IPS-18a (cell line): ENCODE data around the gene VPS33A.

ENCODE experiments used
- H3K27ac ChIP-seq: one replicate; pipeline ENCODE4 v1.5.1; 2013; ENCODE audit warnings: low read length
- H3K27me3 ChIP-seq: one replicate; pipeline ENCODE4 v1.6.1; 2013; ENCODE audit warnings: mild to moderate bottlenecking, low read length; ENCODE audit not compliant: control insufficient read depth, insufficient read depth
- H3K36me3 ChIP-seq: one replicate; pipeline ENCODE4 v1.6.1; 2013; ENCODE audit warnings: low read depth, low read length; ENCODE audit not compliant: control insufficient read depth
- H3K4me1 ChIP-seq: one replicate; pipeline ENCODE4 v1.6.1; 2013; ENCODE audit warnings: low read depth, low read length; ENCODE audit not compliant: control insufficient read depth
- H3K4me3 ChIP-seq: one replicate; pipeline ENCODE4 v1.5.1; 2013; ENCODE audit warnings: low read length
- H3K9ac ChIP-seq: one replicate; pipeline ENCODE4 v1.6.1; 2013; ENCODE audit warnings: mild to moderate bottlenecking, low read length, moderate library complexity
- H3K9me3 ChIP-seq: one replicate; pipeline ENCODE4 v1.6.1; 2013; ENCODE audit warnings: low read depth, low read length; ENCODE audit not compliant: control insufficient read depth

VPS33A gene

DNA sequence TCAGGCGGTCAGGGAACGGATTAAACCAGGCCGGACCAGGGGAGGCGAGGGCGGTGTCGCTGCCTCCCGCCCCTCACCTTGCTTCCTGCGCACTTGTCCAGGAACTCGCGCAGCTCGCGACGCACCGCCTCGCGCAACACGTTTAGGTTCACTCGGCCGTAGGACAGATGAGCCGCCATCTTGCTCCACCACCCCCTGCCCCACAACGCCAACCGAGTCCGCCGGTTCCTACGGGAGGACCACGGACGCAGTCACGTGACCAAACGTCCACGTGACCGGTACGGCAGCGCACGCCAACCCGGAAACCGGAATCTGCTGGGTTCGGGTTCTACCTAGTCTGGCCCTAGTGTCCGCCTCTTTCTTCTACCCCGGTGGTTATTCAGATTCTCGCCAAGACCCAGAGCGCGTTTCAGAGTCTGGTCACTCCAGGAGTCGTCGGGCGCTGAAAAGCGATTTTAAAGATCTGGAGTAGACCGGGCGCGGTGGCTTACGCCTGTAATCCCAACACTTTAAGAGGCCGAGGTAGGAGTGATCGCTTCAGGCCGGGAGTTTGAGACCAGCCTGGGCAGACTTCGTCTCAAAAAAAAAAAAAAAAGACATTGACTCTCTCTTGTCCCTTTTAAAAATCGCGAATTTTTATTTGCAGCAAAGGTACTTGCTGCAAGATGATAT is at the start of gene VPS33A:
Gene VPS33A, minus strand, starts transcription at position 265 of the 672 bp plus-strand sequence. Its CDS starts 86 bp downstream, at position 179.
- Histone ChIP-seq H3K27ac (no peak within 1 kb of the TSS), H3K9ac (peak within 1 kb of the TSS; percentile 91), H3K27me3 (no peaks in the 10 kb centered on the region), H3K4me1 (no peaks in the 10 kb centered on the region), H3K9me3 (no peaks in the 10 kb centered on the region), H3K36me3 (peaks cover 17% of the 10 kb centered on the region), H3K4me3 (peak within 1 kb of the TSS; percentile 94)

DNA sequence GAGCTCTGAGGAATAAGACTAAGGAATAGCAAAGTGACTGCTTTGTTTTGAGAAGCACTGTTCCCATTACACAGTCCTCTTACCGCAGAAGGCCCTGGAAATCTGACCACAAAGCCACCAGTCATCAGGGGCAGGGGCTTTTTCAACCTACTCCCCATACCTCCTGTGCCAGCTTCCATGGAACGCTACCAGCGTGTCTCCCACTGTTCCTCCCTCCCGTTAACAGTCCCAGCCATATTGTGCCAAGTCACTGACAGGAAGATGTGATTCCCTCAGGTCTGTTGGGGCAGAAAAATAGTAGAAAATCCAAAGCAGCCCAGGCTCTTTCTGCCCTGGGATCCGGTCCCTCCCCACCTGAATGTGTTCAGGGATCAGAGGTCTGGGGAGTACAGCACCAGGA is 46.6 kb upstream of the VPS33A start:
- H3K9ac ChIP-seq, result no peak overlapping the region
- H3K4me1 ChIP-seq, result no peaks in the 10 kb centered on the region
- no peak overlapping the region for H3K4me3 ChIP-seq

DNA sequence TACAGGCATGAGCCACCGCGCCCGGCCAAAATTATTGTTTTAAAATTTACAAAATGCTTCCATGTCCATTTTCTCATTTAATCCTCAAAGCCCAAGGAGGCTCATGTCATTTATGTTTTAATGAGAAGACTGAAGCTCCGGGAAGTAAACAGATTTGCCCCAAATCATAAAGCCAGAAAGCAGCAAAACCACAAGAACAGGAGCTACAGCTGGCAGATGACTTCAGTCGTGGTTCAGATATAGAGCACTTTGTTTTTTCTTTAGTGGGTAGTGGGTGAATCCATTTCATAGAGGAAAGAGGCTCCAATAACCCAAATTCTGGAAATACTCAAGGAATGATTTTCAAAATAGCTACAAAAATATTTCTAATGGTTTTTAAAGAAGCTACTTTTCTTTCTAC is 45.4 kb upstream of the VPS33A start:
- H3K27me3 ChIP-seq, result no peaks in the 10 kb centered on the region
- H3K4me1 ChIP-seq, result no peaks in the 10 kb centered on the region
- H3K36me3 ChIP-seq, result no peaks in the 10 kb centered on the region
- no peak overlapping the region for H3K9ac ChIP-seq
- no peaks in the 10 kb centered on the region for H3K9me3 ChIP-seq
- no peak overlapping the region for H3K27ac ChIP-seq
- no peak overlapping the region for H3K4me3 ChIP-seq

More for the DNA sequence above, 46.6 kb upstream of the VPS33A start:
- H3K27ac ChIP-seq, result no peak overlapping the region
- no peaks in the 10 kb centered on the region for H3K36me3 ChIP-seq
- no peaks in the 10 kb centered on the region for H3K27me3 ChIP-seq
- no peaks in the 10 kb centered on the region for H3K9me3 ChIP-seq

DNA sequence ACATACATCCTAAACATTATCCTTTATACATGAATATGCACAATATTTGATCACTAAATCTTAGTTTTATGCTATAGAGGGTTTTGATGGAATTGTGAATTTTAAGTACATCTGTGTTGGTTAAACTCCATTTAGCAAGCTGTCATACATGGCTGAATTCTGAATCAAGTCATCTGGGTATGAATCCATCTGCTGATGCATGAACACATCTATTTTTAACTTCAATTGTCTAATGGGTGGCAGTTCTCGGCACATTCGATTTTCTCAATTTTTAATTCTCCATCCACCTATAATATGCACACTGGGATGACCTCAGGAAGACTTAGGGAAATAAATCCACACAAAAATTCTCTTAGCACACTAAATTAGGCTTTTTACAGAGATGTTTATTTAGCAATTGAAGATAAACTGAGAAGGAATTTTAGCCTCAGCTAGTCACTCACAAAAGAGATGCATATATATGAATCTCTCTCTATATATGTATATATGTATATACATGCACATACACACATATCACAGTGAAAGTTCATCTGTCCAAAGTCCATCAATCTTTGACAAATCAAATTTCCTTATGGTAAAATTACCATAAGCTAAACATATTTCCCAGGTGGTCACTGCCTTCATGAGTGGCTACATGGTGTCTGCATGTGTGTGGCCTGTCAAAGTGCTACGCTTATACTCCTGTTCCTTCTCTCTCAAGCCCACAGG is 44.5 kb upstream of the VPS33A start:
- Histone ChIP-seq H3K27me3 (no peaks in the 10 kb centered on the region), H3K4me1 (no peaks in the 10 kb centered on the region), H3K9ac (no peak overlapping the region), H3K9me3 (no peaks in the 10 kb centered on the region), H3K27ac (no peak overlapping the region), H3K36me3 (no peaks in the 10 kb centered on the region), H3K4me3 (no peak overlapping the region)

DNA sequence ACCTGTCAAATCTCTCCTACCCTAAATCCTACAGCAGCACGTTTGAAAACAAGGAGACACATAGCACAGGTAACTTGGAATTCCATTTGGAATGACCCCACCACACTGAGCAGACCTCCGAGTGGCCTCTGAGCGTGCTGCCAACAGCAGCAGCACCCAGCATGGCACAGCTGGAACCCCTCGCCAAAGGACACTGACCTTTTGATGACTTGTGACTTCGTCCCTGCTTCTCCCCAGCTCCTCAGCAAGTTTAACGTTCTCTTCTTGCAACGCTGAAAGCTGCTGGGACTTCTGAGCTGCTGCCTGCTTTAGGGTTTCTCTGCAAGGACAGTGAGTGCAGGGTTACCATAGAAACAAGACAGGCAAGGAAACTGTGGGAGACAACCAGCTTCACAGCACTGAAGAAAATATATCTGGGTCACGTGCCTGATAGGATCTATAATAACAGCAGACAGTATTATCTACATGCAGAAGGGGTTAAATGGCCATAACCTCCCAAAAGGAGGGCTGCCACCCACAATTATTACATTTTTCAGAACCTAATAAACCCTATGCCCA is 43.3 kb upstream of the VPS33A start:
- no peaks in the 10 kb centered on the region for H3K4me1 ChIP-seq
- no peaks in the 10 kb centered on the region for H3K27me3 ChIP-seq
- no peak overlapping the region for H3K27ac ChIP-seq
- no peak overlapping the region for H3K9ac ChIP-seq
- no peaks in the 10 kb centered on the region for H3K36me3 ChIP-seq
- H3K9me3 ChIP-seq, result no peaks in the 10 kb centered on the region
- H3K4me3 ChIP-seq, result no peak overlapping the region

DNA sequence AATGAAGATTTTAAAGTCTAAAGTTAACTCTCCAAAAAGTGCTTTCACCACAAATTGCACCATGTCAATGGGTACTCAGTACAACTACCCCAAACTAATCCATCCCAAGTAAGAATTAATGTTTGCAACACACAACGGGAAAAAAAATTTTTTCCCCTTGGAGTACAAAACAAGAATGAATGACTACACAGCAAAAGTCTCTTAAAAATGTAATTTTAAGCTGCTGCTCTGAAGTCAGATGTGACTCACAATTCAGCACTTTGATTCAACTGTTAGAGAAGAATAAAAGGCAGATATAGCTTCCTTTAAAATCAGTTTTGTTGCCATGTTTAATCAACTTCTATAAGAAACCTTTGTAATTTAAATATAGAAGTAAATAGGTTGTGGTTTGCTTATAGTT is 42.5 kb upstream of the VPS33A start:
- H3K36me3 ChIP-seq, result no peaks in the 10 kb centered on the region
- H3K4me3 ChIP-seq, result no peak overlapping the region
- H3K4me1 ChIP-seq, result no peaks in the 10 kb centered on the region
- H3K9ac ChIP-seq, result no peak overlapping the region
- H3K27me3 ChIP-seq, result no peaks in the 10 kb centered on the region
- no peaks in the 10 kb centered on the region for H3K9me3 ChIP-seq
- H3K27ac ChIP-seq, result no peak overlapping the region

DNA sequence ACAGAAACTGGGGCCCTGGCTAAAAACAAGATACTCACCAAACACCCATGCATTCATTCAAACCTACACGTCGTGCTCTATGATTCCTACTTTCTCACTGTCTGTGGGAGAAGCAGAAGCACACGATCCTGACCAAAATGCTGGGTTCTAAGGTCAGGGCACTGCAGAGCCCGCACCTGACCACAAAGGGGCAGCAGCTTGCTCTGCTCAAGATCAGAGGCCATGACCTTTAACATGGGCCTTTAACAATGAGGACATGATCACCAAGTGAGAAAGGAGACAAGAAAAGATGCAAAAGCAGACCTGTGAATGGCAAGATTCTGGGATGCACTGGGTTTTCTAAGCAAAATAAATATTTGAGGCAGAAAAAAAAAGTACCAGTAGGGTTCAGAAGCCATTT is 40.1 kb upstream of the VPS33A start:
- peaks cover 2% of the 10 kb centered on the region for H3K36me3 ChIP-seq
- no peaks in the 10 kb centered on the region for H3K4me1 ChIP-seq
- H3K27ac ChIP-seq, result no peak overlapping the region
- H3K9me3 ChIP-seq, result no peaks in the 10 kb centered on the region
- H3K27me3 ChIP-seq, result no peaks in the 10 kb centered on the region
- H3K4me3 ChIP-seq, result no peak overlapping the region
- H3K9ac ChIP-seq, result no peak overlapping the region

DNA sequence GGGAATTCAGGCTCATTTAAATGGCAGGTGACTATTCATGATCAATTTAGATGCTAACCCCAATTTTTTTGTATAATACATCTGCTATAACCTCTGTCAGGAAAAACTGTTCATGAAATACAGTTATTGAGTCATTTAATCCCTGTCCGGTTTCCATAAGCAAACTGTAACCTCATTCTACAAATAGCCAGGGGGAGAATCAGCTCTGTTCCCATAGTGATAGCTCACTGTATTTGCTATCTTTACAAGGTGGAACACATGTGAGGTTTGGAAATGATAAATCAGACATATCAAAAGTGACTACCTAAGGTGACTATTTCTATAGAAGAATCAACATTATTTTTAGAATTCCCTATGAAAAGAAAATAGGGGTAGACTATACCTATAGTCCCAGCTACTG is 38.6 kb upstream of the VPS33A start:
- no peaks in the 10 kb centered on the region for H3K27me3 ChIP-seq
- no peaks in the 10 kb centered on the region for H3K4me1 ChIP-seq
- peaks cover 2% of the 10 kb centered on the region for H3K36me3 ChIP-seq
- H3K9me3 ChIP-seq, result no peaks in the 10 kb centered on the region
- H3K9ac ChIP-seq, result no peak overlapping the region
- no peak overlapping the region for H3K27ac ChIP-seq
- H3K4me3 ChIP-seq, result no peak overlapping the region

DNA sequence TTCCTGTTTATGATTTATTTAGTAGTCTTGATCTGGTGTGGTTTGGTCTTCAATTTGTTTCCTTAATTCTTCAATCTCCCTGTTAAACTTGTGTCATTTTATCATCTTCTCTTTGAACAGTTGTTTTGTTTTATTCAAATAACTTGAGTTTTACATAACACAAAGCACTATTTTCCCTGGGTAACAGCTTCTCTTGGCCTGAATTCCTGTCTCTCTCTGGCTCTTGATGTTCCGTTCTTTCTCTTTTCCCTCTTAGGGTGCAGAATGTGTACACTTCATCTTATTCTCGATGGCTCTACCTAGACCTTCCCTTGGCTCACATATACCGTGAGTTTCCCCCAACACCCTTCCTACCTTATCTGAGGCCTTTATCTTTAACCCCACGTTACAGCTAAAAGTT is 36.8 kb upstream of the VPS33A start:
- no peak overlapping the region for H3K27ac ChIP-seq
- H3K36me3 ChIP-seq, result peaks cover 2% of the 10 kb centered on the region
- no peaks in the 10 kb centered on the region for H3K4me1 ChIP-seq

DNA sequence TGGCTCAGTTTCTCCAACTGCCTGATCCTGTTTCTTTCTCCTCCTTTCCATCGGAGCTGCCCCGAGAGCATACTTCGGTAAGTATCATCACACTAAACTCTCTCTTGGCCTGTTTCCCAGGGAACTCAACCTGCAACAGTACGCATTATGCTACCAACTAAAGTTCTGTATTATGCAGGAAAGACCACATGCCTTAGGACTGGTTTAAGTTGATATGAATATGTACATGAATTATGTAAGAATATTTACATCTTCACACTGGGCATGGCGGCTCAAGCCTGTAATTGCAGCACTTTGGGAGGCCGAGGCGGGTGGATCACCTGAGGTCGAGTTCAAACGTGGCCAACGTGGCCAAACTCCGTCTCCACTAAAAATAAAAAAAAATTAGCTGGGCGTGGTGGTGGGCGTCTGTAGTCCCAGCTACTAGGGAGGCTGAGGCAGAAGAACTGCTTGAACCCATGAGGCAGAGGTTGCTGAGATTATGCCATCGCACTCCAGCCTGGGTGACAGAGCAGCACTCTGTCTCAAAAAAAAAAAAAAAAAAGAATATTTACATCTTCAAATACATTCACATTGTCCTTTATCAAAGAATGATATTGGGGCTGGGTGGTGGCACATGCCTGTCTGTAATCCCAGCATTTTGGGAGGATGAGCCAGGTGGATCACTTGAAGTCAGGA is 31.9 kb upstream of the VPS33A start:
- Histone ChIP-seq H3K27me3 (no peaks in the 10 kb centered on the region), H3K4me3 (no peak overlapping the region), H3K36me3 (peaks cover 2% of the 10 kb centered on the region), H3K4me1 (no peaks in the 10 kb centered on the region), H3K9ac (no peak overlapping the region), H3K9me3 (no peaks in the 10 kb centered on the region), H3K27ac (no peak overlapping the region)

More for the DNA sequence above, 36.8 kb upstream of the VPS33A start:
- Histone ChIP-seq H3K9ac (no peak overlapping the region), H3K27me3 (no peaks in the 10 kb centered on the region), H3K4me3 (no peak overlapping the region), H3K9me3 (no peaks in the 10 kb centered on the region)

DNA sequence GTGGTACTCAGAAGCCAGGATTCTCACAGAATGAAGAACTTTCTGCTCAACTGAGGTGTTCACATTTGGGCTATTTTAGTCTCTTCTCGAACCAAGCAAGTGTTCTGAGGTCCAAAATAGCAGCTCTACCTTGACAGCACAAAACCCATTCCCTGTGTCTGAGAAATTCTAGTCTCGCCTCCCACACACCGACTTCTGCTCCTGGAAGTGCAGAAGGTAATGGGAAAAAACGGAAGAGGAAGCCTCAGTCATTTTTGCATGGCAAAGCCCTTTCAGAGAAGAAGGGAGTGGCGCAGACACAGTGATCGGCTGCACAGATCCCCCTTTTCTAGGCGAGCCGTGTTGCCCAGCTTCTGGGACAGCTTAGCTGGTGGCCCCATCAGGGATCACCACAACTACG is 31.2 kb upstream of the VPS33A start:
- Histone ChIP-seq H3K9ac (no peak overlapping the region), H3K27me3 (no peaks in the 10 kb centered on the region), H3K9me3 (no peaks in the 10 kb centered on the region), H3K4me3 (no peak overlapping the region), H3K27ac (no peak overlapping the region), H3K4me1 (no peaks in the 10 kb centered on the region), H3K36me3 (peaks cover 2% of the 10 kb centered on the region)
